Caco-2 (cell line): ENCODE data around the gene SCN3B. TPM values are rescaled to one million over a fixed set of nuclear protein-coding genes. Genes with fewer than 3 reads are reported as not detected.

Source experiments
- BruUV-seq: library from RNA; stranded (reverse); fragments of 400-500 nt; replicated peaks from 2 replicates; lab custom pipeline; 2021; lab: Mats Ljungman, UMichigan
- CTCF ChIA-PET: fragments of 300-600 bp; sonication (Branson Sonifier 250); formaldehyde crosslinking; loops from one replicate; lab custom pipeline; 2022; ENCODE audit warnings: antibody characterized with exemption; lab: Charles Lee
- POLR2A ChIA-PET: fragments of 300-600 bp; sonication (Branson Sonifier 250); formaldehyde crosslinking; loops from one replicate; lab custom pipeline; 2022; ENCODE audit warnings: antibody characterized with exemption; lab: Charles Lee
- DNase-seq, 2 experiments: peaks; one replicate each; pipeline versions ENCODE4 v3.0.0 to v3.0.0-alpha.2; 2020 to 2022
- H3K27me3 ChIP-seq: replicated peaks from 2 replicates; pipeline ENCODE4 v1.6.0; 2011; ENCODE audit warnings: low read length; ENCODE audit not compliant: control insufficient read depth, insufficient read depth
- H3K36me3 ChIP-seq: 2 replicates; pipeline ENCODE4 v1.5.1; 2011; ENCODE audit warnings: low read length; ENCODE audit not compliant: control insufficient read depth, insufficient read depth
- H3K4me1 ChIP-seq: fragments of 250-450 bp; sonication (Bioruptor Pico); 2 replicates; pipeline ENCODE4 v1.5.1; 2020; ENCODE audit warnings: mild to moderate bottlenecking
- H3K4me3 ChIP-seq: 2 replicates; pipeline ENCODE4 v1.5.1; 2011; ENCODE audit warnings: low read depth, mild to moderate bottlenecking, control low read depth, low read length
- H3K9me3 ChIP-seq: fragments of 250-450 bp; sonication (Bioruptor Pico); 2 replicates; pipeline ENCODE4 v1.5.1; 2020; ENCODE audit warnings: mild to moderate bottlenecking, moderate library complexity
- H3K27ac Mint-ChIP-seq: one replicate; pipeline ENCODE4 v1.8.0; 2022; ENCODE audit warnings: mixed read lengths; ENCODE audit not compliant: unreplicated experiment
- H3K27me3 Mint-ChIP-seq: one replicate; pipeline ENCODE4 v1.8.0; 2022; ENCODE audit warnings: mixed read lengths; ENCODE audit not compliant: insufficient read depth, unreplicated experiment
- H3K36me3 Mint-ChIP-seq: one replicate; pipeline ENCODE4 v1.8.0; 2022; ENCODE audit warnings: mild to moderate bottlenecking, mixed read lengths; ENCODE audit not compliant: insufficient read depth, unreplicated experiment
- H3K4me1 Mint-ChIP-seq: one replicate; pipeline ENCODE4 v1.8.0; 2022; ENCODE audit warnings: low read depth, mixed read lengths; ENCODE audit not compliant: unreplicated experiment
- H3K4me3 Mint-ChIP-seq: one replicate; pipeline ENCODE4 v1.8.0; 2022; ENCODE audit warnings: mild to moderate bottlenecking, moderate library complexity, mixed read lengths; ENCODE audit not compliant: unreplicated experiment
- H3K9me3 Mint-ChIP-seq: one replicate; pipeline ENCODE4 v1.8.0; 2022; ENCODE audit warnings: mixed read lengths; ENCODE audit not compliant: unreplicated experiment
- CTCF ChIP-seq, 2 experiments: fragments of 200-600 bp in 1 of 2; IDR thresholded peaks; 1 replicate in 1 of 2; 2 replicates in 1 of 2; pipeline versions ENCODE4 v1.5.1 to v1.8.0; 2011 to 2022; ENCODE audit warnings: antibody characterized with exemption in 1 of 2, control low read depth in 1 of 2, inconsistent platforms in 1 of 2, low read depth in 1 of 2, low read length in 1 of 2, mild to moderate bottlenecking in 1 of 2, moderate library complexity in 1 of 2; ENCODE audit not compliant: insufficient read depth in 1 of 2, severe bottlenecking in 1 of 2, unreplicated experiment in 1 of 2
- intact Hi-C: fragments of 100-400 bp; cut with micrococcal nuclease; formaldehyde crosslinking; loops from one replicate; pipeline ENCODE4 v1.10.0; 2022; ENCODE audit not compliant: unreplicated experiment
- total RNA-seq: library from RNA; stranded (reverse); gene quantifications from 2 replicates; pipeline ENCODE4 v1.2.3, GENCODE V29; 2022

Gene SCN3B
- total RNA-seq, 1 experiment from 2014 or later, result 0.82 TPM

- BruUV-seq, result no TSS peak
- no peak for DNase-seq
- Histone ChIP-seq H3K9me3 (no peaks in the 10 kb centered on the region), H3K27me3 (no peaks in the 10 kb centered on the region), H3K4me1 (no peaks in the 10 kb centered on the region), H3K36me3 (no peaks in the 10 kb centered on the region), H3K4me3 (no peak overlapping the region)
- no peak overlapping the region for H3K4me3 Mint-ChIP-seq
- H3K27ac Mint-ChIP-seq, result no peak overlapping the region
- no peaks in the 10 kb centered on the region for H3K9me3 Mint-ChIP-seq
- intact Hi-C loops, result no loop called here
- H3K4me1 Mint-ChIP-seq, result no peaks in the 10 kb centered on the region
- no peaks in the 10 kb centered on the region for H3K36me3 Mint-ChIP-seq
- TF ChIP-seq CTCF (IDR thresholded peaks at IDR 0.05; ENCODE audit: insufficient read depth in 1 of 2, low read depth in 1 of 2, low read length in 1 of 2, severe bottlenecking in 1 of 2, unreplicated experiment in 1 of 2), result no peak
- POLR2A ChIA-PET, result no interaction called here
- CTCF ChIA-PET, result no interaction called here
- H3K27me3 Mint-ChIP-seq, result peaks cover 23% of the 10 kb centered on the region
Measured at GRCh38 chr11:123607781-123608180, 46.6 kb downstream of the SCN3B start.

- Mint-ChIP-seq H3K4me1 (no peaks in the 10 kb centered on the region), H3K36me3 (no peaks in the 10 kb centered on the region), H3K27me3 (peaks cover 11% of the 10 kb centered on the region), H3K4me3 (no peak overlapping the region), H3K27ac (no peak overlapping the region), H3K9me3 (peaks cover under 1% of the 10 kb centered on the region)
- no peak for DNase-seq
- intact Hi-C loops, result no loop called here
- POLR2A ChIA-PET, result no interaction called here
- Histone ChIP-seq H3K36me3 (no peaks in the 10 kb centered on the region), H3K27me3 (no peaks in the 10 kb centered on the region), H3K4me1 (no peaks in the 10 kb centered on the region), H3K4me3 (no peak overlapping the region), H3K9me3 (no peaks in the 10 kb centered on the region)
- BruUV-seq, result no TSS peak
- CTCF ChIA-PET, result interaction anchor here (0.6 kb wide), 1 partner anchor 23 kb away, joined by 5 read pairs; no protein-coding TSS in a partner anchor
- no peak for TF ChIP-seq CTCF (IDR thresholded peaks at IDR 0.05; ENCODE audit: insufficient read depth in 1 of 2, low read depth in 1 of 2, low read length in 1 of 2, severe bottlenecking in 1 of 2, unreplicated experiment in 1 of 2)
Measured at GRCh38 chr11:123603666-123604065, 50.8 kb downstream of the SCN3B start.

- Histone ChIP-seq H3K36me3 (no peaks in the 10 kb centered on the region), H3K4me1 (no peaks in the 10 kb centered on the region), H3K27me3 (no peaks in the 10 kb centered on the region), H3K4me3 (no peak overlapping the region), H3K9me3 (no peaks in the 10 kb centered on the region)
- no peaks in the 10 kb centered on the region for H3K36me3 Mint-ChIP-seq
- CTCF ChIA-PET, result interaction anchor here (1.8 kb wide), 1 partner anchor 22 kb away, joined by 4 read pairs; no protein-coding TSS in a partner anchor
- no peaks in the 10 kb centered on the region for H3K4me1 Mint-ChIP-seq
- peaks cover 10% of the 10 kb centered on the region for H3K9me3 Mint-ChIP-seq
- no peak overlapping the region for H3K27ac Mint-ChIP-seq
- no peak for DNase-seq
- POLR2A ChIA-PET, result no interaction called here
- intact Hi-C loops, result no loop called here
- peaks cover 14% of the 10 kb centered on the region for H3K27me3 Mint-ChIP-seq
- H3K4me3 Mint-ChIP-seq, result no peak overlapping the region
- peak in 1 of 2 experiments; percentile 2 for TF ChIP-seq CTCF (IDR thresholded peaks at IDR 0.05; ENCODE audit: insufficient read depth in 1 of 2, low read depth in 1 of 2, low read length in 1 of 2, severe bottlenecking in 1 of 2, unreplicated experiment in 1 of 2)
- BruUV-seq, result no TSS peak
Measured at GRCh38 chr11:123601743-123602142, 52.7 kb downstream of the SCN3B start.
